Activated naive CD8-positive, alpha-beta T cell (primary cell): ENCODE results near the gene TRIM27.
"Not testable (repeated sequence)": the region's sequence is repeated elsewhere in the genome, so short reads cannot be mapped to it uniquely, and the experiment has no call there.

Experiments
- H3K27ac Mint-ChIP-seq: one replicate; pipeline ENCODE4 v1.8.0; 2021; ENCODE audit warnings: mixed read lengths
- H3K27me3 Mint-ChIP-seq: one replicate; pipeline ENCODE4 v1.8.0; 2021; ENCODE audit warnings: mixed read lengths
- H3K36me3 Mint-ChIP-seq: one replicate; pipeline ENCODE4 v1.8.0; 2021; ENCODE audit warnings: mixed read lengths
- H3K4me1 Mint-ChIP-seq: one replicate; pipeline ENCODE4 v1.8.0; 2021; ENCODE audit warnings: low read depth, mixed read lengths
- H3K4me3 Mint-ChIP-seq: one replicate; pipeline ENCODE4 v1.8.0; 2021; ENCODE audit warnings: mild to moderate bottlenecking, mixed read lengths
- H3K9me3 Mint-ChIP-seq: one replicate; pipeline ENCODE4 v1.8.0; 2021; ENCODE audit warnings: low read depth, mixed read lengths

Gene TRIM27

DNA sequence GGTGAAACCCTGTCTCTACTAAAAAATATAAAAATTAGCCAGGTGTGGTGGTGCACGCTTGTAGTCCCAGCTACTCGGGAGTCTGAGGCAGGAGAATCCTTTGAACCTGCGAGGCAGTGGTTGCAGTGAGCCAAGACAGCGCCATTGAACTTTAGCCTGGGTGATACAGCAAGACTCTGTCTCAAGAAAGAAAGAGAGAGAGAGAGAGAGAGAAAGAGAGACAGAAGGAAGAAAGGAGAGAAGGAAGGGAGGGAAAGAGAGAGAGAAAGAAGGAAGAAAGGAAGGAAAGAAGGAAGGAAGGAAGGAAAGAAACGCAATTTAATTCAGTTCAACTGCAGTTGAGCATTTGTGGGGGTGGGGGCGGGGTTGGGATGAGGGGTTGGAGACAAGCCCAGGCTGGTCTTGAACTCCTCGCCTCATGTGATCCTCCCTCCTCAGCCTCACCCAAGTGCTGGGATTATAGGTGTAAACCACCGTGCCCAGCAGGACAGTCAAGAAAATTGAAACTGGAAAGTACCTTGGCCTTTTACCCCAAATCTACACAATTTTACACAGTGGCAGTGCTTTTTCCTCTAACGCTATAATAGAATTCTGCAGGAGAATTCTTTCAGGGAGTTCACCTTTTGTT lies 30.5 kb downstream of the TRIM27 start:
- peak overlapping the region; percentile 32 for H3K4me3 Mint-ChIP-seq

DNA sequence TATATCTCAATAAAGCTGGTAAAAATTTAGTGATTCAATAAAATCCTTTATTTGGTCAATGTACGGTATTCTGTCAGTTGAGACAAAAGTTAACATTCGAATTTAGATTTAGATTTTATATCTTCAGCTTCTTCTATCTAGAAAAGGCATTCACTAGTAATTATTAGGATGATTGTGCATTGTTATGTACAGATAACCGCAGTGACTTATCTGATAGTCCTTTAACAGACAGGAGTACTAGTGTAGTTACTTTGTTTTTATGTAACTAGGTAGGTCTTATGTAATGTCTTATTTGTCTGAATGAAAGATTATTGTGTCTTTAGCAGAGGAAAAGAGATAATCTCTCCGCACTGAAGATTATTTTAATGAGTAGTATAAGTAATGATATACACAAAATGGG lies 31.3 kb downstream of the TRIM27 start:
- H3K9me3 Mint-ChIP-seq = no peaks in the 10 kb centered on the region
- H3K27me3 Mint-ChIP-seq = no peaks in the 10 kb centered on the region
- no peak overlapping the region for H3K4me3 Mint-ChIP-seq
- no peaks in the 10 kb centered on the region for H3K36me3 Mint-ChIP-seq
- no peak overlapping the region for H3K27ac Mint-ChIP-seq
- H3K4me1 Mint-ChIP-seq = peaks cover 9% of the 10 kb centered on the region

More for the DNA sequence above, 30.5 kb downstream of the TRIM27 start:
- Mint-ChIP-seq H3K27me3 (no peaks in the 10 kb centered on the region), H3K27ac (no peak overlapping the region), H3K4me1 (peaks cover 10% of the 10 kb centered on the region), H3K36me3 (no peaks in the 10 kb centered on the region), H3K9me3 (no peaks in the 10 kb centered on the region)

DNA sequence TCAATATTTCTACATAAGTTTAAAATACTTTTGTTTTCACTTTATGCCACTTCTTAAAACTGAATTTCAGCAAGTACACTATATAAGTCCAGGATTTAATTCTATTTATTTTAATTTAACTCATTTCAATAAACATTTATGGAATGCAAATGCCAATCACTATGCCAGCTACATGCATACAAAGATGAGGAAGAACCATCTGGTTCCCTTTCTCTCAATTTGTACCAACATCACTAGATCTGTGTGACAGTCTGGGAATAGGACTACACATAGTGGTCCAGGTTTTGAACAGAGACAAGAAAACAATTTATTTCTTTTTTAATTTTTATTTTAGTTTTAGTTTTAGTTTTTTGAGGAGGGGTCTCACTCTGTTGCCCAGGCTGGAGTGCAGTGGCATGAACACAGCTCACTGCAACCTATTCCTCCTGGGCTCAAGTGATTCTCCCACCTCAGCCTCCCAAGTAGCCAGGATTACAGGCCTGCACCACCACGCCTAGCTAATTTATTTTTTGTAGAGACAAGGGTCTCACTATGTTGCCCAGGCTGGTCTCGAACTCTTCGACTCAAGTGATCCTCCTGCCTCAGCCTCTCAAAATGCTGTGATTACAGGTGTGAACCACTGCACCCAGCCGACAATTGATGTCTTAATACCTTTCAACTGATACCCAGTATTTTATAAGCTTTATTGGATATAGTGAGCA lies 35.8 kb downstream of the TRIM27 start:
- H3K9me3 Mint-ChIP-seq = no peaks in the 10 kb centered on the region
- H3K27ac Mint-ChIP-seq = no peak overlapping the region
- no peaks in the 10 kb centered on the region for H3K36me3 Mint-ChIP-seq
- H3K4me1 Mint-ChIP-seq = peaks cover 29% of the 10 kb centered on the region
- H3K27me3 Mint-ChIP-seq = no peaks in the 10 kb centered on the region
- no peak overlapping the region for H3K4me3 Mint-ChIP-seq

DNA sequence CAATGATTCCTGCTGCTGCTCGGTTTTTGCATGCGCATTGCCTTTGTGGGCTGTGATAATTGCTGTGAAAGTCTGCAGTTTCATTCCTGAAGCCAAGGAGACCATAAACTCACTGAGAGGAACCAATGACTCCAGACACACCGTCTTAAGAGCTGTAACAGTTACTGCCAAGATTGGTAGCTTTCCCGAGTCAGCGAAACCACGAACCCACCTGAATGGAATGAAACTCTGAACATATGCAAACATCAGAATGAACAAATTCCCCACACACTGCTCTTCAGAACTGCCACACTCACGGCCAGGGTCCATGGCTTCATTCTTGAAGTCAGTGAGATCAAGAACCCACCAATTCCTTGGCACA lies 37.7 kb downstream of the TRIM27 start:
- H3K9me3 Mint-ChIP-seq = no peaks in the 10 kb centered on the region

DNA sequence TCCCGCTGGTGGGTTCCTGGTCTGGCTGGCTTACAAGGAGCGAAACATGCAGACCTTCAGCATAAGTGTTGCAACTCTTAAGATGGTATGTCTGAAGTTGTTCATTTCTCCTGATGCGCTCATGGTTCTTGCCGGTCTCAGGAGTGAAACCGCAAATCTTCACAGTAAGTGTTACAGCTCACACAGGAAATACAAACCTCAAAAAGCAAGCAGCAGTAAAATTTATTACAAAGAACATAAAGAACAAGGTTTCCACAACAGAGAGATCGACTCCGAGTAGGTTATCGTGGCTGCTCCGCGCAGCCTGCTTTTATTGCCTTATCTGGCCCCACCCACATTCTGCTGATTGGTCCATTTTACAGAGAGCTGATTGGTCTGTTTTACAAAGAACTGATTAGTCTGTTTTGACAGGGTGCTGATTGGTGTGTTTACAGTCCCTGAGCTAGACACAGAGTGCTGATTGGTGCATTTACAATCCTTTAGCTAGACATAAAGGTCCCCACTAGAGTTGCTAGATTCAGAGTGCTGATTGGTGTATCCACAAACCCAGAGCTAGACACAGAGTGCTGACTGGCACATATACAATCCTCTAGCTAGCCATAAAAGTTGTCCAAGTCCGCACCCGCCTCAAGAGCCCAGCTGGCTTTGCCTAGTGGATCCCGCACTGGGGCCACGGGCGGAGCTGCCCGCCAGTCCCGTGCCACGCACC lies 39.2 kb downstream of the TRIM27 start:
- peak overlapping the region; percentile 68 for H3K27ac Mint-ChIP-seq

More for the DNA sequence above, 37.7 kb downstream of the TRIM27 start:
- peaks cover 39% of the 10 kb centered on the region for H3K4me1 Mint-ChIP-seq
- no peak overlapping the region for H3K27ac Mint-ChIP-seq
- H3K27me3 Mint-ChIP-seq = no peaks in the 10 kb centered on the region
- H3K36me3 Mint-ChIP-seq = no peaks in the 10 kb centered on the region
- no peak overlapping the region for H3K4me3 Mint-ChIP-seq

DNA sequence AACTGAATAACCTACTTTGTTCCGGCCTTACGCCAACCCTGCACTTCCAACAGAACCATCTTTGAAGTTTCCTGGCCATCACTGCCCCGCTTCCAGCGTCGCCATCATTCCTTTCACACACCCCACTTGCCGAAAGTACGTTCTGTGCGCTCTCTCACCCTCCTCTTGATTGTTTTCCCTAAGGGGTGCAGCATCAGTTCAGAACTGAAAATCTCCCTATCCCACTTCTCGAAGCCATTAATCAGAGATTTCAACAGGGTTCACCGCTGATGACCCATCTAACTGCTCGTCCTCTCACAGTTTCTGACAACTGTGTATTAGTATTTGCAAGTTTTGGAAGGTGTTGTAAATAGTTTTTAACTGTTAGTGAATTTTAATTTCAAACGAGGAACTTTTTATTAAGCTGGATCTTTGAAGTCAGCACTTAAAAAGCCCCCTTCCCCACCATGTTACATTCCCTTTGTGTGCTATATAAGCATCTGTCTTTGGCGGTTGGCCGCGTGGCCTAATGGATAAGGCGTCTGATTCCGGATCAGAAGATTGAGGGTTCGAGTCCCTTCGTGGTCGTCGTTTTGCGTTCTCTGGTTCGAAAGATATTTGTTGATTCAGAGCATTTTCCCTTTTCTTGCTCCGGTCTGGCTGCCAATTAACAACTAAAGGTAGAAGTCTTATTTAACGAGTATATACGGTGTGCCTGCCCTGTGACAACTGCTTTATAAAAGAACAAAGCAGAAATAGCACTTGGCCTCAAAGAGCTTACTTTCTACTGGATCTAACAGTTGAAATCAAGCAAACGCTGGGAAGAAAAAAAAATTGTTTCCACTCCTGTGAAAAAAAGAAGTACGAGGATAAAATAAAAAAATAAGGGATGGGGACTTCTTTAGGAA lies 42.6 kb downstream of the TRIM27 start:
- peak overlapping the region; percentile 90 for H3K4me3 Mint-ChIP-seq
- peak overlapping the region; percentile 89 for H3K27ac Mint-ChIP-seq
- H3K4me1 Mint-ChIP-seq = peaks cover 48% of the 10 kb centered on the region
- H3K36me3 Mint-ChIP-seq = no peaks in the 10 kb centered on the region
- H3K27me3 Mint-ChIP-seq = no peaks in the 10 kb centered on the region
- H3K9me3 Mint-ChIP-seq = no peaks in the 10 kb centered on the region

More for the DNA sequence above, 39.2 kb downstream of the TRIM27 start:
- H3K4me3 Mint-ChIP-seq = peak overlapping the region; percentile 78
- no peaks in the 10 kb centered on the region for H3K36me3 Mint-ChIP-seq
- H3K27me3 Mint-ChIP-seq = no peaks in the 10 kb centered on the region
- no peaks in the 10 kb centered on the region for H3K9me3 Mint-ChIP-seq
- H3K4me1 Mint-ChIP-seq = peaks cover 48% of the 10 kb centered on the region

DNA sequence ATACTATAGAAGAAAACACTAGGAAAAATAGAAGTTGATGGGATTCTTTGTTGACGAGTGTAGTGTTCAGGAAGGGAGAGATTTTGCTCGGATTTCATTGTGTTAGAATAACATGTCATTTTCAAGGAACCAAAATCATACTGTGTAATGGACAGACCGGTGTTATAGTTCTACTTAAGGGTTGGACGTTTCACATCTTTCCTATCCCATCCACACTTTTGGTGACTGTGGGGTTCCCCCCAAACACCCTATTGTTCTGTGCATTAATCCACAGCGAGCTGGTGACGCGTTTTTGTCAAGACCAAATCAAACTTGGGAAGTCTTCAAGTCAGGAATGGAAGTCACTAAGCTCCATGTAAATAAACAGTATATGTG lies 43.3 kb downstream of the TRIM27 start:
- H3K9me3 Mint-ChIP-seq = no peaks in the 10 kb centered on the region

DNA sequence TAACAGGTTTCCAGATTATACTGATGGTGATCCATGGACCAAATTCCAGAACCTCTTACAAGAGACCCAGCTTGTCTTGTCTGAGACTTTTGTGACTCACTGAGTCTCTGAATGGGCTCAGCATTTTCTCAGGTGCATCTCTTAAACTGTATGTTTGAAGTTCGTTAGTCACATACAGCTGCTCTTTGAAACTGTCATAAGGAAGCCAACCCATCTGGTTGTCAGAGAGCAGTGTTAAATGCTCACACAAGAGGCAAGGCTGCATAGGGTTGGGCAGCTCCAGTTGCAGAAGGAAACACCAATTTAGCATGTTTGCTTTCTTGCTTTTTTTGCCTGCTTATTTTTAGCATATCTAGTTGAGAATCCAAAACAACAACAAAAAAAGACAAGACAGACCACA lies 47.1 kb downstream of the TRIM27 start:
- no peak overlapping the region for H3K4me3 Mint-ChIP-seq
- no peaks in the 10 kb centered on the region for H3K36me3 Mint-ChIP-seq
- H3K27me3 Mint-ChIP-seq = no peaks in the 10 kb centered on the region
- no peaks in the 10 kb centered on the region for H3K9me3 Mint-ChIP-seq
- H3K4me1 Mint-ChIP-seq = peaks cover 19% of the 10 kb centered on the region
- no peak overlapping the region for H3K27ac Mint-ChIP-seq

More for the DNA sequence above, 43.3 kb downstream of the TRIM27 start:
- Mint-ChIP-seq H3K4me1 (peaks cover 43% of the 10 kb centered on the region), H3K36me3 (no peaks in the 10 kb centered on the region), H3K27me3 (no peaks in the 10 kb centered on the region), H3K4me3 (peak overlapping the region; percentile 90), H3K27ac (peak overlapping the region; percentile 89)

DNA sequence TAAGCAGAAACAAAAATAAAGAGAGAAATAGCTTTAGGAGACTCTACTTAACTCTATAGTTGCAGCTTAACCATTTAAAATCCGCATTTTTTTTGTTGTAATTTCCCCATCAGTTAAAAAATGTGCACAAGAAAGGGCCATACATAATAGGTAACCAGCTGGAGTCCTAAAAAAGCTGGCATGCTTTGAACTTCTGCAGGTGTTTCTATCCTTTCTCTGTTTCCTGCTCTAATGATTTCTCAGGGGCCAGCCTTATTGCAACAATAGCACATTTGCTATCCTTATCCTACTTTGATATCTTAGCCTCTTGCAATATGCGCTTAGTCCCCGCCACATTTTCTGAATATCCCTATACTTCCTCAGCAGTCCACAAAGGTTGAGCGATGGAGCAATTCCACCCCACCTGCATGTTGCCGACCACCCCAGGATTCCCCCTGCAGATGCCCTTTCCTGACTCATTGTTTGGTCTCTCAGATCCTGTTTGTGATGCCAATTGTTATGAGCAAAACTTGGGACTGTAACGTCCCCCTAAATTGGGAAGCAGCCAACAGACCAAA lies 48.5 kb downstream of the TRIM27 start:
- Mint-ChIP-seq H3K9me3 (no peaks in the 10 kb centered on the region), H3K4me1 (peaks cover 8% of the 10 kb centered on the region), H3K4me3 (no peak overlapping the region), H3K27ac (no peak overlapping the region), H3K27me3 (no peaks in the 10 kb centered on the region), H3K36me3 (no peaks in the 10 kb centered on the region)

DNA sequence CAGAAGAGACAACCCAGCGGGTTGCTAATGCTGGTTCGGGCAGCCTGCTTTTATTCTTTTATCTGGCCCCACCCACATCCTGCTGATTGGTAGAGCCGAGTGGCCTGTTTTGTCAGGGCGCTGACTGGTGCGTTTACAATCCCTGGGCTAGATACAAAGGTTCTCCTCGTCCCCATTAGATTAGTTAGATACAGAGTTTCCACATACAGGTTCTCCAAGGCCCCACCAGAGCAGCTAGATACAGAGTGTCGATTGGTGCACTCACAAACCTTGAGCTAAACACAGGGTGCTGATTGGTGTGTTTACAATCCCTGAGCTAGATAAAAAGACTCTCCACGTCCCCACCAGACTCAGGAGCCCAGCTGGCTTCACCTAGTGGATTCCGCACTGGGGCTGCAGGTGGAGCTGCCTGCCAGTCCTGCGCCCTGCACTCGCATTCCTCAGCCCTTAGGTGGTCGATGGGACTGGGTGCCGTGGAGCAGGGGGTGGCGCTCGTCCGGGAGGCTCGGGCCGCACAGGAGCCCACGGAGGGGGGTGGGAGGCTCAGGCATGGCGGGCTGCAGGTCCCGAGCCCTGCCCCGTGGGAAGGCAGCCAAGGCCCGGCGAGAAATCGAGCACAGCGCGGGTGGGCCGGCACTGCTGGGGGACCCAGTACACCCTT lies 51.5 kb downstream of the TRIM27 start:
- peaks cover 14% of the 10 kb centered on the region for H3K4me1 Mint-ChIP-seq
- not testable (repeated sequence) for H3K27ac Mint-ChIP-seq, H3K9me3 Mint-ChIP-seq, H3K27me3 Mint-ChIP-seq, H3K4me3 Mint-ChIP-seq, H3K36me3 Mint-ChIP-seq

DNA sequence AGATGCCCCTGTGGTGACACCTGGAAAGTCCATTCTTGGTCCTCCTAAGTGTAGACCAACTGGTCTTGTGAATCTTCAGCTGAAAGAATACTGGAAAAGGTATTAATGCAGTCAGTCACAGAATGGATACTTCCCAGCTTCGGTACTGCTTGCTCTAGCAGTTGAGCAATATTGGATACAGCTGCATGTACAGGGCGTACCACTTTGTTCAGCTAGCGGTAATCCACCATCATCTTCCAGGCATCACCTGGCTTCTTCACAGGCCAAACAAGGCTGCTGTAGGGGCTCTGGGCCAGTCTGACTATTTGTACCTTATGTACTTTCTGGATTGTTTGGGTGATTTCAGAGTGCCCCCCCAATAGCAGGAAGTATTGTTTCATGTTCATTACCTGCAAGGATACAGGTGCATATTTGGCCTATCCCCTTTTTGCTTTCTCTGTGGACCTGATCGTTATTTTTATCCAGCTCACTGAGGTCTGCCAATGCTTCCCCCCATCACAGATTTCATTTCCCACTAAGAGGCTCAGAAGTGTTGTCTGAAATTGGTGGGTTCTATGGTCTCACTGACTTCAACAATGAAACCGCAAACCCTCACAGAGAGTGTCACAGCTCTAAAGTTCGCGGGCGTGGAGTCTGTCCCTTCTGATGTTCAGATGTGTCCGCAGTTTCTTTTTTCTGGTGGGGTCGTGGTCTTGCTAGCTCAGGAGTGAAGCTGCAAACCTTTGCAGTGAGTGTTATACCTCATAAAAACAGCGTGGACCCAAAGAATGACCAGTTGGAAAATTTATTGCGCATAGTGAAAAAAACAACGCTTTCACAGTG lies 52.2 kb downstream of the TRIM27 start:
- H3K27me3 Mint-ChIP-seq = no peaks in the 10 kb centered on the region
- no peak overlapping the region for H3K4me3 Mint-ChIP-seq
- H3K9me3 Mint-ChIP-seq = no peaks in the 10 kb centered on the region
- peaks cover 14% of the 10 kb centered on the region for H3K4me1 Mint-ChIP-seq
- H3K27ac Mint-ChIP-seq = no peak overlapping the region
- no peaks in the 10 kb centered on the region for H3K36me3 Mint-ChIP-seq

DNA sequence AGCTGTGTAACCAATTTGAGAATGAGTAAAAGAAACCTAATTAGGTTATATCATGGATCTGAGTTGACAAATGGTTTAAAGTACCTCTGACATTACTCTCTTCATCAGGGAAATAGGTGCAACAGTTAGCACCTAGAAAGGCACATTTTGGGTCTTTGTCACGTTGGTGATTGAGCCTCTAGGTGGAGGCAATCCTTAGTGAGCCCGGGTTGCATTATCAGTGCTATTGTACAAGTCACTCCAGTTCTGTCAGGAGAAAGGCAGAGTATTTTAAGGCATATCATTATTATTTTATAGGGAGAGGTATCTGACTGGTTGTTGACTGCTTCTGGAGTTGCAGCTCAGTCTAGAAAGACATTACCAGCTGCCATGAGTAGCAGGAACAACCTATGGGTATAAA lies 54.9 kb downstream of the TRIM27 start:
- peaks cover 2% of the 10 kb centered on the region for H3K36me3 Mint-ChIP-seq
- H3K27me3 Mint-ChIP-seq = no peaks in the 10 kb centered on the region
- no peak overlapping the region for H3K4me3 Mint-ChIP-seq
- peaks cover 4% of the 10 kb centered on the region for H3K9me3 Mint-ChIP-seq
- peaks cover 28% of the 10 kb centered on the region for H3K4me1 Mint-ChIP-seq
- no peak overlapping the region for H3K27ac Mint-ChIP-seq

DNA sequence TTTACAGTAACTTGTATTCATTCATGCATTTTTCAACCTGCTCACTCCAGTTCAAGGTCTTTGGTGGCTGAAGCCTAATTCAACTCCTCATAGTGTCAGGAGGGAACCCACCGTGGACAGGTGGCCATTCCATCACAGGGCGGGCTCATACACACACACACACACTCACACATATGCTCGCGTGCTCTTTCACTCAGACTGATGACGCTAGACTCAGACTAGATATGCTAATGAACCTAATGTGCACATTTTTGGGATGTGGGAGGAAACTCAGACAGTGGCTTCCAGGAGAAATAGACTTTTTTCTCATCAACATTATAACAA lies 56.7 kb downstream of the TRIM27 start:
- H3K4me3 Mint-ChIP-seq = peak overlapping the region; percentile 95
- peaks cover 11% of the 10 kb centered on the region for H3K9me3 Mint-ChIP-seq
- peak overlapping the region; percentile 88 for H3K27ac Mint-ChIP-seq
- H3K36me3 Mint-ChIP-seq = peaks cover 2% of the 10 kb centered on the region
- H3K27me3 Mint-ChIP-seq = no peaks in the 10 kb centered on the region
- peaks cover 41% of the 10 kb centered on the region for H3K4me1 Mint-ChIP-seq
